Breast epithelium (tissue), 4 donors: ENCODE data around the gene ZNF775. TPM values are rescaled to one million over a fixed set of nuclear protein-coding genes. Genes with fewer than 3 reads are reported as not detected.
A peak's percentile ranks its signal among the peaks of the same experiment; 100 is the strongest.

ENCODE experiments used
- DNase-seq, 2 donors: peaks; one replicate each; pipeline ENCODE4 v3.0.0-alpha.2; 2019; ENCODE audit warnings: low spot score in 2 of 2
- H3K27ac ChIP-seq, 2 donors: fragments of 200-600 bp; sonication (generic) in 1 of 2; one replicate each; pipeline ENCODE4 v1.5.1; 2016 to 2019; ENCODE audit warnings: mild to moderate bottlenecking in 1 of 2
- H3K27me3 ChIP-seq, 2 donors: fragments of 200-600 bp; sonication (generic) in 1 of 2; one replicate each; pipeline versions ENCODE4 v1.5.1 to v1.6.0; 2017 to 2019; ENCODE audit warnings: control low read depth in 1 of 2, mild to moderate bottlenecking in 1 of 2
- H3K36me3 ChIP-seq: fragments of 200-600 bp; one replicate; pipeline ENCODE4 v1.5.1; 2019
- H3K4me1 ChIP-seq, 2 donors: fragments of 200-600 bp; sonication (generic); one replicate each; pipeline ENCODE4 v1.5.1; 2016 to 2019; ENCODE audit warnings: control low read depth in 1 of 2
- H3K4me3 ChIP-seq, 3 donors: fragments of 200-600 bp; sonication (generic); 1 replicate in 2 of 3; 2 replicates in 1 of 3; pipeline ENCODE4 v1.5.1; 2016 to 2019; ENCODE audit warnings: mild to moderate bottlenecking in 3 of 3, moderate library complexity in 2 of 3
- H3K9me3 ChIP-seq, 2 donors: fragments of 200-600 bp; sonication (generic) in 1 of 2; one replicate each; pipeline ENCODE4 v1.5.1; 2016 to 2019; ENCODE audit warnings: control low read depth in 1 of 2
- POLR2A ChIP-seq: fragments of 450-650 bp; IDR thresholded peaks from one replicate; pipeline ENCODE4 v1.6.1; 2016; ENCODE audit warnings: antibody characterized with exemption, mild to moderate bottlenecking, moderate library complexity
- POLR2AphosphoS5 ChIP-seq, 3 donors: sonication (generic); formaldehyde crosslinking; IDR thresholded peaks; one replicate each; pipeline ENCODE4 v1.6.1; 2017; ENCODE audit warnings: antibody characterized with exemption in 3 of 3
- intact Hi-C: fragments of 100-400 bp; cut with DNase I; formaldehyde crosslinking; loops from one replicate; pipeline ENCODE4 v1.15.1; 2023; ENCODE audit warnings: low total_unique reads
- total RNA-seq, 3 donors: library from RNA; depleted of rRNA; stranded (reverse); fragments of >200 nt; gene quantifications; one replicate each; pipeline ENCODE4 v1.1.0, GENCODE V29; 2016
- TF ChIP-seq, protein P1 (sequence below), 3 donors: fragments of 450-650 bp; IDR thresholded peaks; one replicate each; pipeline ENCODE4 v1.5.1; 2016 to 2017; ENCODE audit warnings: antibody characterized with exemption in 3 of 3, mild to moderate bottlenecking in 3 of 3, moderate library complexity in 3 of 3

Gene ZNF775
- total RNA-seq, 3 donors from 2014 or later, result 1.9 to 5.7 (median 4.6) TPM

DNA sequence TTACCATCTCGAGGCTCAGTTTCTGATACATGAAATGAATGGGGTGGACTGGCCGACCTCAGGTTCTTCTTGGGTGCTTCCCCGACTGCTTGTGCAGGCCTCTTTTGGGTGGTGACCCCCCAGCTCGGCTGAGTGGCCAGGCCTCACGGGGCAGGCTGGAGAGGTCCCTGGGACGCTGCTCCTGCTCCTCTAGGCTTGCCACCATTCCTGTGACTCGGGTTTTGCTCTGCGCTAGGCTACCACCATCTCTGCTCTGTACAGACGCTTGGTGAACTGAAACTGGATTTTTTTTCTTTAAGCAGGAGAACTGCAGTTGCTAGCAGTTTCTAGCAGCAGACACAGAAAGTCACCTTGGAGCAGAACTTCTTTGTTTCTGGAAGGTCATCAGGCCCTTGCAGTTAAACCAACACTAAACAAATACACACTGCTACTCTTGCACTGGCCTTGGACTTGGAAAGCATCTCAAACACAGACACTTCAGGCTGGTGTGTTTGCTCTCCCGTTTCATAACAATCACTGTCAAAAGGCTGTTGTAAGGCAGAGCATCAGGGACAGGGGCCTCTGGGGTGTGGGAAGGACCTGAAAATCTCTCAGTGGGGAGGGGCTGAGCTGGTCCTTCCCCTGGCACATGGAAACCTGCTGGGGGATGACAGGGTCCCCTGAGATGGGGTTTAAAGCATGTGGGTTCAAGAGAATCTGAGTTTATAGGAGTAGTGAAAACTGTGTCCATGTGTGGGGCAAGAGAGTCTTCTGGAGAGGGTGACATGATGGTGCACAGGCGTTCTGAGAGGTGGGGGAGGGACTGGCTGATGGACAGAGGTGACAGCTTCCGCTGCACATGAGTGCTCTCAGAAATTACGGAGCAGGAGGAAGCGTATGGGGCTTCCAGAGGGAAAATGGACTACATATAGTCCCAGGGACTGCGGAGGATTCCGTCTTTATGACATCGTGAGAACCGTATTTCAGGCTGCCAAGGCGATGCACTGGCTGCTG, 36.3 kb downstream of the ZNF775 start:
- intact Hi-C loops, result no loop called here
- H3K27me3 ChIP-seq, result no peaks in the 10 kb centered on the region
- H3K27ac ChIP-seq, result no peak overlapping the region
- H3K4me1 ChIP-seq, result no peaks in the 10 kb centered on the region
- TF ChIP-seq POLR2AphosphoS5 (IDR thresholded peaks at IDR 0.05) (no peak), POLR2A (no peak)
- TF ChIP-seq, protein P1, sequence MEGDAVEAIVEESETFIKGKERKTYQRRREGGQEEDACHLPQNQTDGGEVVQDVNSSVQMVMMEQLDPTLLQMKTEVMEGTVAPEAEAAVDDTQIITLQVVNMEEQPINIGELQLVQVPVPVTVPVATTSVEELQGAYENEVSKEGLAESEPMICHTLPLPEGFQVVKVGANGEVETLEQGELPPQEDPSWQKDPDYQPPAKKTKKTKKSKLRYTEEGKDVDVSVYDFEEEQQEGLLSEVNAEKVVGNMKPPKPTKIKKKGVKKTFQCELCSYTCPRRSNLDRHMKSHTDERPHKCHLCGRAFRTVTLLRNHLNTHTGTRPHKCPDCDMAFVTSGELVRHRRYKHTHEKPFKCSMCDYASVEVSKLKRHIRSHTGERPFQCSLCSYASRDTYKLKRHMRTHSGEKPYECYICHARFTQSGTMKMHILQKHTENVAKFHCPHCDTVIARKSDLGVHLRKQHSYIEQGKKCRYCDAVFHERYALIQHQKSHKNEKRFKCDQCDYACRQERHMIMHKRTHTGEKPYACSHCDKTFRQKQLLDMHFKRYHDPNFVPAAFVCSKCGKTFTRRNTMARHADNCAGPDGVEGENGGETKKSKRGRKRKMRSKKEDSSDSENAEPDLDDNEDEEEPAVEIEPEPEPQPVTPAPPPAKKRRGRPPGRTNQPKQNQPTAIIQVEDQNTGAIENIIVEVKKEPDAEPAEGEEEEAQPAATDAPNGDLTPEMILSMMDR (IDR thresholded peaks at IDR 0.05), result no peak
- H3K36me3 ChIP-seq, result no peaks in the 10 kb centered on the region
- DNase-seq, result peak in 1 of 2 donors; percentile 13
- H3K4me3 ChIP-seq, result no peak overlapping the region
- no peaks in the 10 kb centered on the region for H3K9me3 ChIP-seq

DNA sequence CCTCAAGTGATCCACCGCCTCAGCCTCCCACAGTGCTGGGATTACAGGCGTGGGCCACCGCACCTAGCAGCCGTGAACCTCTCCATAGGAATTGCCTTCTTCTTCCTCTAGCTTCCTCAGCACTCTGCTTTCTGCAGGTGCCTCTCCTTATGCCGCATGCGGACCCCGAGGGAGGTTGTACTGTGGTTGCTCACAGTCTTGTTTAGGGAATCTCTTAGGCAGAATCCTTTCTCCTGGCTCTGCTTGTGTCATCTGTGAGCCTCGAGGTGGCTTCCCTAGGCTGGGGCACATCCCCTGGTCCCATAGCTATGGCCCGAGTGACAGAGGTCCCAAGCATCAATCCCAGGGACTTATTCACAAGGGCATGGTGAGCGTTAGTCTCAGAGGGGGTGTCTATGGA, 38.1 kb downstream of the ZNF775 start:
- intact Hi-C loops, result no loop called here
- TF ChIP-seq POLR2A (no peak), POLR2AphosphoS5 (IDR thresholded peaks at IDR 0.05) (no peak)
- TF ChIP-seq, protein P1 (IDR thresholded peaks at IDR 0.05), result no peak
- Histone ChIP-seq H3K4me1 (no peaks in the 10 kb centered on the region), H3K36me3 (no peaks in the 10 kb centered on the region), H3K9me3 (no peaks in the 10 kb centered on the region), H3K27ac (no peak overlapping the region), H3K4me3 (no peak overlapping the region), H3K27me3 (no peaks in the 10 kb centered on the region)
- peak in 1 of 2 donors; percentile 7 for DNase-seq

DNA sequence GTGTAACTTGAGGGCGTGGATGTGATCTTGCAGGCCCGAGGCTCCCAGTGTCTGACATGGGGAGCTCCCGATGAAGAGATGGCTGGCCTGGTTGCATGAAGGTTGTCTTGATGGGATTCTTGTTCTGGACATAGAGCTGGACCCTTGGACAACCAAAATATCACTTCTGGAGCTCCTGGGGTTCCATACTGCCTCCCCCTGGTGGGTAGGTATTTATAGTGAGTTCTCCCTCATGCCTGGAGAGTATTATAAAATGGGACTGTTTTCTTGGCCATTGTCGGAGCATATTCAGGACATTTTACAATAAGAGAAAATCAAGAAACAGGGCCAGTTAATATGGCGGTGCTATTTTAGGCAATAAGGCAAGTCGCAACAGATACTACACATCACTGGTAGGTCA, 38.7 kb downstream of the ZNF775 start:
- intact Hi-C loops, result no loop called here
- no peaks in the 10 kb centered on the region for H3K9me3 ChIP-seq

DNA sequence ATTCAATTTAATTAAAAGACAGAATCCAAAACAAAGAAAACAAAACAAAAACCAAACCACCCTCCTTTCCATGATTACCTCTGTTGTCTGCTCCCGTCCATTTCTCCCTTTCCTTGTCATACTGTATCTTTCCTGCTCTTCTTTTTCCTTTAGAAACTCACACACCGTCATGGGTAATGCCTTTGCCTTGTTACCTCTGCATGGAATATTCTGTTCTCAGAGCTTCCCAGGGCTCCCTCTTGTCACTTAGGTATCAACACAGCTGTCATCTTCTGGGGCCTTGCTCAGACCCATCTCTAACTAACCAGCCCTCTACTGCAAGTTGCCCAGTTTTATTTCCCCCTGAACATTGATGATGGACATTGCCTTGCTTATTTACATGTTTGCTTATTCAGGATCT, 41.1 kb downstream of the ZNF775 start:
- Histone ChIP-seq H3K27me3 (no peaks in the 10 kb centered on the region), H3K4me1 (no peaks in the 10 kb centered on the region), H3K4me3 (no peak overlapping the region), H3K27ac (no peak overlapping the region), H3K9me3 (no peaks in the 10 kb centered on the region), H3K36me3 (no peaks in the 10 kb centered on the region)
- no peak for TF ChIP-seq POLR2AphosphoS5 (IDR thresholded peaks at IDR 0.05)
- no peak for TF ChIP-seq POLR2A
- TF ChIP-seq, protein P1 (IDR thresholded peaks at IDR 0.05), result no peak
- intact Hi-C loops, result no loop called here
- no peak for DNase-seq

More for the DNA sequence above, 38.7 kb downstream of the ZNF775 start:
- Histone ChIP-seq H3K36me3 (no peaks in the 10 kb centered on the region), H3K4me3 (no peak overlapping the region), H3K4me1 (no peaks in the 10 kb centered on the region), H3K27me3 (no peaks in the 10 kb centered on the region), H3K27ac (no peak overlapping the region)
- peak in 1 of 2 donors; percentile 7 for DNase-seq
- TF ChIP-seq POLR2A (no peak), POLR2AphosphoS5 (IDR thresholded peaks at IDR 0.05) (no peak)
- TF ChIP-seq, protein P1 (IDR thresholded peaks at IDR 0.05), result no peak

DNA sequence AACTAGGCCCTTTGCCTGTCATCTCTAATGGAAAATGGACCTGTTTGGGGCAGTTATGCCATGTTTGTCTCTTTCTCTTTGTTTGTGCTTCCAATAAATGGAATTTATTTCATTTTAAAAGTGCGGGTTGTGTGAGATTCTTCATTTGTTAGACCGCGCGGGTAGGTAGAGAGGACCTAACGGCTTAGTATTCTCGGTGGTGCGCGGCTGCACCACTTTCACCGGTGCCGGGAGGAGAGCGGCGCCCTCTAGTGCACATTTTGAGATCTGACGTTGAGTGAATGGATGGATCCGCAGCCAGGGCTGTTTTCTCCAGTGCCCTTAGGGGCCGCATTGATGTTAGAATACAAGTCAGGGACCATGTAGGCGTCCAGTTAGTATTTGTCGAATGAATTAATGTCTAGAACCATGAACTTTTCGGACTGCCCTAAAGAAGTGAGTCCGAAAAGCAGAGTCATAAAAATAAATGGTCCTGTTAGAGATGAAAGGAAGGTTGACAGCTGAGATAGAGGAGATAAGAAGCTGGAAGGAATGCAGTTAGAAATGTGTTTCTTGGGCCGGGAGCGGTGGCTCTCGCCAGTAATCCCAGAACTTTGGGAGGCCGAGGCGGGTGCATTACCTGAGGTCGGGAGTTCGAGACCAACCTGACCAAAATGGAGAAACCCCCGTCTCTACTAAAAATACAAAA, 42.0 kb downstream of the ZNF775 start:
- H3K27ac ChIP-seq, result no peak overlapping the region
- TF ChIP-seq POLR2AphosphoS5 (IDR thresholded peaks at IDR 0.05), result no peak
- TF ChIP-seq, protein P1 (IDR thresholded peaks at IDR 0.05), result peak; percentile 56 to 81 (median 80)
- H3K4me3 ChIP-seq, result no peak overlapping the region
- no peaks in the 10 kb centered on the region for H3K27me3 ChIP-seq
- peak; percentile 59 to 84 for DNase-seq
- H3K36me3 ChIP-seq, result no peaks in the 10 kb centered on the region
- H3K4me1 ChIP-seq, result no peaks in the 10 kb centered on the region
- H3K9me3 ChIP-seq, result no peaks in the 10 kb centered on the region
- intact Hi-C loops, result no loop called here
